Hindlimb muscle (tissue), 1 donor: Measurements from ENCODE around the gene PRIM2. TPM values are rescaled to one million over a fixed set of nuclear protein-coding genes. Genes with fewer than 3 reads are reported as not detected.
"Not testable (repeated sequence)": the region's sequence is repeated elsewhere in the genome, so short reads cannot be mapped to it uniquely, and the experiment has no call there.

Experiments
- DNase-seq: peaks from one replicate; pipeline ENCODE4 v3.0.0-alpha.2; 2013
- polyA plus RNA-seq: library from polyadenylated mRNA; unstranded; fragments of 120-200 nt; gene quantifications from one replicate; pipeline ENCODE4 v1.2.1, GENCODE V29; 2013; ENCODE audit not compliant: insufficient read length

PRIM2 gene
- polyA plus RNA-seq, 1 donor: 6.5 TPM

GRCh38 chr6:57449496-57450066, 132.2 kb downstream of the PRIM2 start:
- not testable (repeated sequence) for DNase-seq

GRCh38 chr6:57459781-57460180, 142.4 kb downstream of the PRIM2 start:
- DNase-seq: not testable (repeated sequence)

- not testable (repeated sequence) for DNase-seq
These were observed 143.6 kb downstream of the PRIM2 start for GRCh38 chr6:57461022-57461421.

GRCh38 chr6:57463809-57464208, 146.4 kb downstream of the PRIM2 start:
- DNase-seq: not testable (repeated sequence)

- not testable (repeated sequence) for DNase-seq
These were observed 148.5 kb downstream of the PRIM2 start for GRCh38 chr6:57465968-57466367.

GRCh38 chr6:57469072-57469471, 151.6 kb downstream of the PRIM2 start:
- DNase-seq: no peak

GRCh38 chr6:57470148-57470547, 152.7 kb downstream of the PRIM2 start:
- DNase-seq: not testable (repeated sequence)

- not testable (repeated sequence) for DNase-seq
These were observed 154.0 kb downstream of the PRIM2 start for GRCh38 chr6:57471314-57471864.

- peak; percentile 47 for DNase-seq
These were observed 155.5 kb downstream of the PRIM2 start for GRCh38 chr6:57472861-57473362.

GRCh38 chr6:57474862-57475475, 157.5 kb downstream of the PRIM2 start:
- DNase-seq: not testable (repeated sequence)

GRCh38 chr6:57475656-57476055, 158.2 kb downstream of the PRIM2 start:
- DNase-seq: not testable (repeated sequence)

- not testable (repeated sequence) for DNase-seq
These were observed 162.8 kb downstream of the PRIM2 start for GRCh38 chr6:57480194-57480593.

- not testable (repeated sequence) for DNase-seq
These were observed 163.7 kb downstream of the PRIM2 start for GRCh38 chr6:57481121-57481520.

- not testable (repeated sequence) for DNase-seq
These were observed 165.0 kb downstream of the PRIM2 start for GRCh38 chr6:57482471-57482870.

GRCh38 chr6:57486494-57487081, 169.2 kb downstream of the PRIM2 start:
- DNase-seq: not testable (repeated sequence)

GRCh38 chr6:57488551-57488950, 171.1 kb downstream of the PRIM2 start:
- DNase-seq: not testable (repeated sequence)

GRCh38 chr6:57489887-57490286, 172.5 kb downstream of the PRIM2 start:
- not testable (repeated sequence) for DNase-seq

GRCh38 chr6:57491795-57492194, 174.4 kb downstream of the PRIM2 start:
- DNase-seq: not testable (repeated sequence)

GRCh38 chr6:57496251-57496650, 178.8 kb downstream of the PRIM2 start:
- DNase-seq: not testable (repeated sequence)

- DNase-seq: not testable (repeated sequence)
These were observed 183.1 kb downstream of the PRIM2 start for GRCh38 chr6:57500368-57501021.

GRCh38 chr6:57502387-57502786, 185.0 kb downstream of the PRIM2 start:
- DNase-seq: not testable (repeated sequence)

GRCh38 chr6:57505251-57505650, 187.8 kb downstream of the PRIM2 start:
- DNase-seq: not testable (repeated sequence)

- not testable (repeated sequence) for DNase-seq
These were observed 193.0 kb downstream of the PRIM2 start for GRCh38 chr6:57510390-57510789.
